Measurements from ENCODE around the gene ATP8A2.

Gene ATP8A2

DNA sequence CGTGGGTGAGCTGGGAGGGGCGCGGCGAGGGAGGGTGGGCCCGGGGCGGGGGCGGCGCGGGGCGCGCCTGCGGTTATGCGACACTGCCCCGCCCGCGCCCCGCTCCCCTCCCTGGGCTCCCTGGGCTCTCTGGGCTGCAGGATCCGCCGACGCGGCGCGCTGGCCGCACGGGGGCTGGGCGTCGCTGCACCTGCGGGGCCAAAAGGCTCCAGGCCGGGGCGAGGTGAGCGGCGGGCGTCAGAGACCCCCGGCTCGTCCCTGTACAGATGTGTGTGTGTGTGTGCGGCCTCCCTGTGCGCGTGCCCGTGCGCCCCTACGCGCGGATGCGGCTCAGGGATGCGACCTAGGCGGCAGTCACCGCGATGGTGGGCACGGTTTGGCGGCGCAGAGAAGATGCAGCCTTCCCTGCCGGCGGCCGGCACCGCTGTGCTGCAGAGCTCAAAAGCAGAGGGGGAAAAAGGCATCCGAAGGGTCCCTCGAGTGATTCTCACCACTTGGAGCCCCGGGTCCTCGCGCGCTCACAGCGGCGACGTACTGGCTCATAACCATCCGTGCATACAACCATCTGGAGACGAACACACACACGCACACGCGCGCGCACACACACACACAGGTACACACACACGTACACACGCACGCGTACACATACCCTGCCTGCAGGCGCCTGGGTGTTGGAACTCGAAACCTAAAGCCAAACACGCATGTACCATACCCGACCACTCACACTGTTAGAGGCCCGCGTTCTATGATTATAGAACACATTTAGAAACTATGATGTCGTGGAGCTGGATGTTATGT is 709 bp downstream of the ATP8A2 start:
- no peak overlapping the region for H3K27ac ChIP-seq
- TF ChIP-seq, protein P1, sequence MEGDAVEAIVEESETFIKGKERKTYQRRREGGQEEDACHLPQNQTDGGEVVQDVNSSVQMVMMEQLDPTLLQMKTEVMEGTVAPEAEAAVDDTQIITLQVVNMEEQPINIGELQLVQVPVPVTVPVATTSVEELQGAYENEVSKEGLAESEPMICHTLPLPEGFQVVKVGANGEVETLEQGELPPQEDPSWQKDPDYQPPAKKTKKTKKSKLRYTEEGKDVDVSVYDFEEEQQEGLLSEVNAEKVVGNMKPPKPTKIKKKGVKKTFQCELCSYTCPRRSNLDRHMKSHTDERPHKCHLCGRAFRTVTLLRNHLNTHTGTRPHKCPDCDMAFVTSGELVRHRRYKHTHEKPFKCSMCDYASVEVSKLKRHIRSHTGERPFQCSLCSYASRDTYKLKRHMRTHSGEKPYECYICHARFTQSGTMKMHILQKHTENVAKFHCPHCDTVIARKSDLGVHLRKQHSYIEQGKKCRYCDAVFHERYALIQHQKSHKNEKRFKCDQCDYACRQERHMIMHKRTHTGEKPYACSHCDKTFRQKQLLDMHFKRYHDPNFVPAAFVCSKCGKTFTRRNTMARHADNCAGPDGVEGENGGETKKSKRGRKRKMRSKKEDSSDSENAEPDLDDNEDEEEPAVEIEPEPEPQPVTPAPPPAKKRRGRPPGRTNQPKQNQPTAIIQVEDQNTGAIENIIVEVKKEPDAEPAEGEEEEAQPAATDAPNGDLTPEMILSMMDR (IDR thresholded peaks at IDR 0.05) = no peak
- TF ChIP-seq ZFX (IDR thresholded peaks at IDR 0.05; ENCODE audit: borderline replicate concordance) = no peak

DNA sequence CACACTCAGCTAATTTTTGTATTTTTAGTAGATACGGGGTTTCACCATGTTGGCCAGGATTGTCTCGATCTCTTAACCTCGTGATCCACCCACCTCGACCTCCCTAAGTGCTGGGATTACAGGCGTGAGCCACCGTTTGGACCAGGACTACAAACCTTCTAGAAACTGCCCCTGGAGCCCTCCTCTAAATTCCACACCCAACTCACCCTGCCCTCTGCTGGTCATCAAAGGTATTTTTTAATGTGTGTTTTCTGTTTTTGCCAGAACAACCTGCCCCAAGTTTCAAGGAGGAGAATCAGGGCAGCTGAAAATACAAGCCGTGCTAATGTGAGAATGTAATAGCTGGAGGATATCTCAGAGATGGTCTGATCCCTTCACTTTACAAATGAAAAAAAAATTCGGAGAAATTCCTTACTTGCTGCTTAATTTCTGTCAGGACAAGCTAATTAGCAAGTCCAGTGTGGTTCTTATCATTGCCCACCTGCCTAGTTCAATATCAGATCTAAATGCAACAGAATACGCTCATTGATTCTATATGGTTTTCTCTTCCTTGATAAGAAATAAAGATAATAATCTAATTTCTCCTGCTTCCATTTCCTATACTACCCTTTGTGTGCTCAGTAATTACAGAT is 4.1 kb downstream of the ATP8A2 start:
- no peak overlapping the region for H3K27ac ChIP-seq
- TF ChIP-seq, protein P1 (IDR thresholded peaks at IDR 0.05) = peak; percentile 87
- no peak for TF ChIP-seq ZFX (IDR thresholded peaks at IDR 0.05; ENCODE audit: borderline replicate concordance)

DNA sequence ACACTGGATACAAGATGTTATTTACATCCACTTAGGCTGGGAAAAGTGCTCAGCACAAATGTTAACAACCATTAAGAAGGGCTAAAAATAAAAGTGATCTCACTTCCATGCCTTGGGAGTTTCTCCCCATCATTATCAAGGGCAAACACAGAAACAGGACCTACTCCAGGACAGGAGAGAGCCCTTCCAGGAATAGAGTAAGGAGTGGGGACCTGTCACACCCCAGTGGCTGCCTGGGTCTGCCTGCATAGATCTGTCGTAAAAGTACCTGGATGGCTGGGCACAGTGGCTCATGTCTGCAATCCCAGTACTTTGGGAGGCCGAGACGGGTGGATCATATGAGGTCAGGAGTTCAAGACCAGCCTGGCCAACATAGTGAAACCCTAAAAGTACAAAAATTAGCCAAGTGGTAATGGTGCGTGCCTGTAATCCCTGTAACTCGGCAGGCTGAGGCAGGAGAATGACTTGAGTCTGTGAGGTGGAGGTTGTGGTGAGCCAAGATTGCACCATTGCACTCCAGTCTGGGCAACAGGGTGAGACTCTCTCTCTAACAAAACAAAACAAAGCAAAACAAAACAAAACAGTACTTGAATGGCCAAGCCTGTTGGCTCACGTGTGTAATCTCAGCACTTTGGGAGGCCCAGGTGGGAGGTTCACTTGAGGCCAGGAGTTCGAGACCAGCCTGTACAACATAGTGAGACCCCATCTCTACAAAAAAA is 5.6 kb downstream of the ATP8A2 start:
- no peak overlapping the region for H3K27ac ChIP-seq
- TF ChIP-seq, protein P1 (IDR thresholded peaks at IDR 0.05) = no peak
- no peak for TF ChIP-seq ZFX (IDR thresholded peaks at IDR 0.05; ENCODE audit: borderline replicate concordance)

DNA sequence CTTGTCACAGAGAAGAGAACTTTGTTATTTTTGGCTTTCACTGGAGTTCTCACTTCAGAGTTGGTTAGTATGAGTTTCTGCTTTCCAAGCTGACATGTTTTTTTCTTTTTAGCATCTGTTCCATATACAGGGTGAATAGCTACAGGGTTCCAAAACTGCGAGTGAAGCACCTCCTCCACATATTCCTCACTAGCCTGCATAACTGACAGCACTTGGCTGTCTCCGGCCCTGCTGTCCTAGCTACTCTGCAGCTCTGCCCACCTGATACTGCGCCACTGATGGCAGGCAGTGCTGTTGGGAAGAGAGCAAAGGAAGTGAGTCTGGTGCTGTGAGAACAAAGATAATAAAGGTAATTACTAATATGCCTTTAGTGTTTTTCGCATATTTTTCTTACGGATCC is 6.8 kb downstream of the ATP8A2 start:
- TF ChIP-seq ZFX (IDR thresholded peaks at IDR 0.05; ENCODE audit: borderline replicate concordance) = no peak
- TF ChIP-seq, protein P1 (IDR thresholded peaks at IDR 0.05) = no peak
- no peak overlapping the region for H3K27ac ChIP-seq

DNA sequence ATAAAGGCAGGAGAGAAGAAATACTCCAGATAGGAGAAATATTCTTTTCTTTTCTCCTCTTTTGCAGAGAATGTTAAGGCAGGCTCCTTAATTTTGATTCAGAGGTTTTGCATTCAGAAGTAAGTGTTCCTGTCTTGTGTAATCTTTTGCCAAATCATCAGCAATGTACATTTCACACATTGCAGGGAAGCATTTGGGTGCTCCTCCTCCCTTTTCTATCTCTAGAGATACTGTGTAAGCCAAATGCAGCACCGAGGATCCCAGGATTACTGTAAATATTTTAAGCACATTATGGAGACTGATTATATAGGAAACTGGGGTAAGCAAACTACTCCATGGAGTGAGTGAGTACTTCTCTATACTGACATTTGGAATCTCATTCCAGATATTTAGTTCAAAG is 7.2 kb downstream of the ATP8A2 start:
- H3K27ac ChIP-seq = no peak overlapping the region
- TF ChIP-seq, protein P1 (IDR thresholded peaks at IDR 0.05) = no peak
- TF ChIP-seq ZFX (IDR thresholded peaks at IDR 0.05; ENCODE audit: borderline replicate concordance) = no peak

DNA sequence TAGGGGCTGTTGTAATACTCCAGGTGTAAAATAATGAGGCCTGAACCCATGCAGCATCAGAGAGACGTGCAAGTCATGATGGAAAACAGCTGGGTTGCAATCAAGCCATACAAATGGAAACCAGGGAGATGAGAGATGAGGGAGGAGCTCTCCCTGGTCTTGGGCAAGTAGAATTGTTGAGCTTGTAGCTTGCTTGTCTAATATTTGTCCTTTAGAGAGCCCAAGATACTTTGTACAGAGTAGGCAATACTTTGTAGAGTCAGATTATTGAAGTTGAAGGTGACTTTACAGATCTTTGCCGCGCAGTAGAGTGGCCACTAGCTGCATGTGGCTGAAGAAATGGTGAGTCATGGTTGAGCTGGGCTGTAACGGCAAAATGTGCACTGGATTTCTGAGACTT is 8.3 kb downstream of the ATP8A2 start:
- TF ChIP-seq ZFX (IDR thresholded peaks at IDR 0.05; ENCODE audit: borderline replicate concordance) = no peak
- TF ChIP-seq, protein P1 (IDR thresholded peaks at IDR 0.05) = no peak
- no peak overlapping the region for H3K27ac ChIP-seq

Data from 22Rv1 (cell line).